SK-N-SH treated with all-trans-retinoic acid at 6 μM for 48 hours (cell line): Measurements from ENCODE around the gene ACTL6B.
"Not testable (repeated sequence)": the region's sequence is repeated elsewhere in the genome, so short reads cannot be mapped to it uniquely, and the experiment has no call there.

ENCODE experiments used
- ATAC-seq: fragments of 200-7000 bp; cut with Tn5 transposase; 3 replicates; pipeline ENCODE4 v1.9.1; 2020; ENCODE audit warnings: mild to moderate bottlenecking, moderate library complexity
- BACH2 ChIP-seq: fragments of 250-450 bp; sonication (Bioruptor Pico); IDR thresholded peaks from 2 replicates; pipeline ENCODE4 v1.9.0; 2021; ENCODE audit warnings: mild to moderate bottlenecking, borderline replicate concordance
- CREB5 ChIP-seq: fragments of 250-450 bp; sonication (Bioruptor Pico); IDR thresholded peaks from 2 replicates; pipeline ENCODE4 v1.5.1; 2020; ENCODE audit warnings: low read depth, mild to moderate bottlenecking, moderate library complexity
- CSDC2 ChIP-seq: fragments of 250-450 bp; sonication (Bioruptor Pico); IDR thresholded peaks from 2 replicates; pipeline ENCODE4 v1.5.0; 2020; ENCODE audit warnings: mild to moderate bottlenecking, moderate library complexity
- CSRNP3 ChIP-seq: fragments of 250-450 bp; sonication (Bioruptor Pico); IDR thresholded peaks from 2 replicates; pipeline ENCODE4 v1.5.1; 2021; ENCODE audit warnings: mild to moderate bottlenecking, moderate library complexity
- GLIS3 ChIP-seq: fragments of 250-450 bp; sonication (Bioruptor Pico); IDR thresholded peaks from 2 replicates; pipeline ENCODE4 v1.5.0; 2020; ENCODE audit warnings: mild to moderate bottlenecking, moderate library complexity
- ISL1 ChIP-seq: fragments of 250-450 bp; sonication (Bioruptor Pico); IDR thresholded peaks from 2 replicates; pipeline ENCODE4 v2.1.2; 2022; ENCODE audit warnings: mild to moderate bottlenecking, moderate library complexity
- OSR1 ChIP-seq: fragments of 250-450 bp; sonication (Bioruptor Pico); IDR thresholded peaks from 2 replicates; pipeline ENCODE4 v1.8.0; 2022; ENCODE audit warnings: moderate library complexity, mild to moderate bottlenecking, inconsistent platforms
- POU6F1 ChIP-seq: fragments of 250-450 bp; sonication (Bioruptor Pico); IDR thresholded peaks from 2 replicates; pipeline ENCODE4 v1.8.0; 2021; ENCODE audit warnings: low read depth, mild to moderate bottlenecking, moderate library complexity, borderline replicate concordance
- PPARA ChIP-seq: fragments of 250-450 bp; sonication (Bioruptor Pico); IDR thresholded peaks from 2 replicates; pipeline ENCODE4 v1.5.0; 2020; ENCODE audit warnings: mild to moderate bottlenecking, borderline replicate concordance
- RARB ChIP-seq: fragments of 250-450 bp; sonication (Bioruptor Pico); IDR thresholded peaks from 2 replicates; pipeline ENCODE4 v1.8.0; 2021; ENCODE audit warnings: mild to moderate bottlenecking, moderate library complexity
- SNAI2 ChIP-seq: fragments of 250-450 bp; sonication (Bioruptor Pico); IDR thresholded peaks from 2 replicates; pipeline ENCODE4 v1.5.0; 2020; ENCODE audit warnings: mild to moderate bottlenecking, moderate library complexity
- TCF4 ChIP-seq: fragments of 250-450 bp; sonication (Bioruptor Pico); IDR thresholded peaks from 2 replicates; pipeline ENCODE4 v1.8.0; 2021; ENCODE audit warnings: mild to moderate bottlenecking, moderate library complexity, borderline replicate concordance
- TOX ChIP-seq: fragments of 250-450 bp; sonication (Bioruptor Pico); IDR thresholded peaks from 2 replicates; pipeline ENCODE4 v1.8.0; 2021; ENCODE audit warnings: mild to moderate bottlenecking, moderate library complexity, borderline replicate concordance
- TSHZ2 ChIP-seq: fragments of 250-450 bp; sonication (Bioruptor Pico); IDR thresholded peaks from 2 replicates; pipeline ENCODE4 v1.5.0; 2020; ENCODE audit warnings: mild to moderate bottlenecking, moderate library complexity
- ZC3H10 ChIP-seq: fragments of 250-450 bp; sonication (Bioruptor Pico); IDR thresholded peaks from 2 replicates; pipeline ENCODE4 v1.5.1; 2021; ENCODE audit warnings: mild to moderate bottlenecking, moderate library complexity
- ZFP3 ChIP-seq: fragments of 250-450 bp; sonication (Bioruptor Pico); IDR thresholded peaks from 2 replicates; pipeline ENCODE4 v1.5.0; 2020; ENCODE audit warnings: mild to moderate bottlenecking, moderate library complexity
- ZFP30 ChIP-seq: fragments of 450-650 bp; formaldehyde crosslinking; IDR thresholded peaks from 2 replicates; pipeline ENCODE4 v1.5.0; 2022; ENCODE audit warnings: mild to moderate bottlenecking, moderate library complexity
- ZNF565 ChIP-seq: fragments of 450-650 bp; formaldehyde crosslinking; conservative IDR thresholded peaks from 2 replicates; pipeline ENCODE4 v1.5.0; 2020; ENCODE audit warnings: low read depth, mild to moderate bottlenecking, moderate library complexity
- ZNF70 ChIP-seq: fragments of 450-650 bp; formaldehyde crosslinking; IDR thresholded peaks from 2 replicates; pipeline ENCODE4 v1.5.0; 2020; ENCODE audit warnings: mild to moderate bottlenecking, moderate library complexity

ACTL6B gene

GRCh38 chr7:100668069-100668449 is 11.8 kb upstream of the ACTL6B start (continued):
- TF ChIP-seq POU6F1 (no peak), SNAI2 (no peak), ZFP3 (CRISPR knock-in tag) (no peak), CSDC2 (CRISPR knock-in tag) (no peak)

- TF ChIP-seq ZC3H10 (CRISPR knock-in tag) (no peak), TCF4 (CRISPR knock-in tag) (no peak), ZNF70 (CRISPR knock-in tag) (no peak)
- no peak for ATAC-seq
Measured at GRCh38 chr7:100667331-100668068, 11.3 kb upstream of the ACTL6B start.

GRCh38 chr7:100665168-100665726 is 9.0 kb upstream of the ACTL6B start:
- TF ChIP-seq CREB5 (CRISPR knock-in tag) (no peak), PPARA (no peak), CSDC2 (CRISPR knock-in tag) (no peak), OSR1 (CRISPR knock-in tag) (no peak), RARB (CRISPR knock-in tag) (no peak), TOX (no peak), ZNF70 (CRISPR knock-in tag) (no peak), ZNF565 (CRISPR knock-in tag) (no peak), GLIS3 (CRISPR knock-in tag) (no peak), BACH2 (no peak), ZFP30 (CRISPR knock-in tag) (no peak)
- ATAC-seq, result no peak

GRCh38 chr7:100662194-100662776 is 6.0 kb upstream of the ACTL6B start:
- not testable (repeated sequence) for ATAC-seq

GRCh38 chr7:100654908-100655831 is 1.1 kb downstream of the ACTL6B start:
- ATAC-seq, result no peak; the same call in 1 of the 3 replicates
- TF ChIP-seq TOX, result no peak
- no peak for TF ChIP-seq ZFP3 (CRISPR knock-in tag)
- no peak for TF ChIP-seq CREB5 (CRISPR knock-in tag)
- no peak for TF ChIP-seq ZNF565 (CRISPR knock-in tag)
- TF ChIP-seq POU6F1, result no peak
- no peak for TF ChIP-seq CSRNP3 (CRISPR knock-in tag)
- no peak for TF ChIP-seq TSHZ2 (CRISPR knock-in tag)
- no peak for TF ChIP-seq ISL1 (CRISPR knock-in tag)
- no peak for TF ChIP-seq SNAI2
- TF ChIP-seq RARB (CRISPR knock-in tag), result no peak
